ENCODE measurements around the gene SRSF8. TPM values are rescaled to one million over a fixed set of nuclear protein-coding genes. Genes with fewer than 3 reads are reported as not detected.
A peak's percentile ranks its signal among the peaks of the same experiment; 100 is the strongest.

SRSF8 gene
- total and polyA plus RNA-seq, 9 of the 15 experiments (the other 6 are each of a cell fraction or from before 2014, with no cell fraction given) = 18.0 to 53.4 (median 27.9) TPM

GRCh38 chr11:95068549-95068948 is 1.8 kb downstream of the SRSF8 start (continued):
- peak; percentile 32; the same call in 1 of the 2 replicates for TF ChIP-seq REST (IDR thresholded peaks at IDR 0.05; ENCODE audit: borderline replicate concordance)
- no peak for TF ChIP-seq REST (CRISPR knock-in tag; IDR thresholded peaks at IDR 0.05; ENCODE audit: low read depth)
- TF ChIP-seq POLR2G (IDR thresholded peaks at IDR 0.05; ENCODE audit: low read depth, low read length) = 0 out of 2 replicates have a peak, but pooled peaks have one; percentile 46
- TF ChIP-seq ATF7 (IDR thresholded peaks at IDR 0.05) = peak; percentile 58; the same call in 1 of the 2 replicates
- TF ChIP-seq TBP (optimal IDR thresholded peaks at IDR 0.05; ENCODE audit: low read depth, low read length) = peak; percentile 73
- peak; percentile 31 for TF ChIP-seq BRD9 (IDR thresholded peaks at IDR 0.05; ENCODE audit: low read depth, partially characterized antibody)
- TF ChIP-seq E2F6 (IDR thresholded peaks at IDR 0.05; ENCODE audit: borderline replicate concordance in 1 of 2, extremely low read depth in 1 of 2, insufficient read depth in 1 of 2, insufficient read length in 1 of 2, low read depth in 1 of 2, low read length in 1 of 2, poor library complexity in 1 of 2, severe bottlenecking in 1 of 2) = peak; percentile 77 to 92
- no peak for TF ChIP-seq TOE1 (IDR thresholded peaks at IDR 0.05; ENCODE audit: borderline replicate concordance)
- TF ChIP-seq TOE1 (CRISPR knock-in tag; IDR thresholded peaks at IDR 0.05; ENCODE audit: borderline replicate concordance, low read depth) = no peak
- peak; percentile 96 for TF ChIP-seq L3MBTL2 (IDR thresholded peaks at IDR 0.05)
- peak; percentile 97 to 98 for TF ChIP-seq FOXK2 (conservative IDR thresholded peaks at IDR 0.05 in 1 of 2, IDR thresholded peaks at IDR 0.05 in 1 of 2; ENCODE audit: low read depth in 2 of 2)
- peak; percentile 59 for TF ChIP-seq ELF2 (CRISPR knock-in tag; IDR thresholded peaks at IDR 0.05)
- peak; percentile 60; the same call in 1 of the 2 replicates for TF ChIP-seq CC2D1A (IDR thresholded peaks at IDR 0.05)
- peak; percentile 79 for TF ChIP-seq POLR2B (IDR thresholded peaks at IDR 0.05; ENCODE audit: low read depth, partially characterized antibody)
- TF ChIP-seq ZNF253 (CRISPR knock-in tag; conservative IDR thresholded peaks at IDR 0.05) = no peak
- 0 out of 2 replicates have a peak, but pooled peaks have one; percentile 56 for TF ChIP-seq GTF2F1 (IDR thresholded peaks at IDR 0.05; ENCODE audit: low read depth, low read length)
- TF ChIP-seq POLR2AphosphoS5 (IDR thresholded peaks at IDR 0.05; ENCODE audit: control insufficient read depth, insufficient read depth, low read depth, low read length) = peak; percentile 89
- TF ChIP-seq ELF4 (CRISPR knock-in tag; IDR thresholded peaks at IDR 0.05) = 0 out of 2 replicates have a peak, but pooled peaks have one; percentile 53
- TF ChIP-seq CBX1 (IDR thresholded peaks at IDR 0.05; ENCODE audit: low read depth) = peak; percentile 86; the same call in 1 of the 2 replicates
- peak; percentile 94 for TF ChIP-seq PKNOX1 (IDR thresholded peaks at IDR 0.05)
